Activated T-cell treated with anti-CD3 and anti-CD28 coated beads for 24 hours (primary cell): Measurements from ENCODE around the gene SF3A2.
"Not testable (repeated sequence)": the region's sequence is repeated elsewhere in the genome, so short reads cannot be mapped to it uniquely, and the experiment has no call there.

Source experiments
- DNase-seq: peaks from one replicate; pipeline ENCODE4 v3.0.0-alpha.2; 2020; ENCODE audit warnings: low read depth

Gene SF3A2

GRCh38 chr19:2236314-2237050 is at the start of gene SF3A2, which contains the start of gene PLEKHJ1:
SF3A2 (plus strand) TSS chr19:2236824; CDS start chr19:2243419, 6,595 bp downstream.
PLEKHJ1 (minus strand) TSS chr19:2236329; CDS start chr19:2236248, 81 bp downstream.
- DNase-seq = peak; percentile 98

GRCh38 chr19:2187159-2187558 is 49.5 kb upstream of the SF3A2 start:
- no peak for DNase-seq

- DNase-seq = no peak
Observed at GRCh38 chr19:2188708-2189385, 47.8 kb upstream of the SF3A2 start.

GRCh38 chr19:2189880-2190279 is 46.7 kb upstream of the SF3A2 start:
- no peak for DNase-seq

- DNase-seq = no peak
Observed at GRCh38 chr19:2190848-2191455, 45.7 kb upstream of the SF3A2 start.

- no peak for DNase-seq
Observed at GRCh38 chr19:2191456-2192310, 44.9 kb upstream of the SF3A2 start.

GRCh38 chr19:2192862-2193261 is 43.8 kb upstream of the SF3A2 start:
- no peak for DNase-seq

GRCh38 chr19:2193807-2194206 is 42.8 kb upstream of the SF3A2 start:
- no peak for DNase-seq

GRCh38 chr19:2194513-2195078 is 42.0 kb upstream of the SF3A2 start:
- DNase-seq = no peak

- DNase-seq = no peak
Observed at GRCh38 chr19:2195361-2195760, 41.3 kb upstream of the SF3A2 start.

- no peak for DNase-seq
Observed at GRCh38 chr19:2195914-2196313, 40.7 kb upstream of the SF3A2 start.

GRCh38 chr19:2197270-2197669 is 39.4 kb upstream of the SF3A2 start:
- no peak for DNase-seq

GRCh38 chr19:2198317-2198716 is 38.3 kb upstream of the SF3A2 start:
- no peak for DNase-seq

GRCh38 chr19:2199215-2199614 is 37.4 kb upstream of the SF3A2 start:
- DNase-seq = no peak

- no peak for DNase-seq
Observed at GRCh38 chr19:2199861-2200623, 36.6 kb upstream of the SF3A2 start.

- not testable (repeated sequence) for DNase-seq
Observed at GRCh38 chr19:2200624-2201294, 35.9 kb upstream of the SF3A2 start.

- no peak for DNase-seq
Observed at GRCh38 chr19:2201473-2202148, 35.0 kb upstream of the SF3A2 start.

GRCh38 chr19:2202366-2202765 is 34.3 kb upstream of the SF3A2 start:
- DNase-seq = no peak

GRCh38 chr19:2207008-2207407 is 29.6 kb upstream of the SF3A2 start:
- DNase-seq = no peak
